Endothelial cell (in vitro differentiated cells): Measurements from ENCODE around the gene ATF5. TPM values are rescaled to one million over a fixed set of nuclear protein-coding genes. Genes with fewer than 3 reads are reported as not detected.
"Not testable (repeated sequence)": the region's sequence is repeated elsewhere in the genome, so short reads cannot be mapped to it uniquely, and the experiment has no call there.

Source experiments
- DNase-seq: peaks from one replicate; pipeline ENCODE4 v3.0.0; 2021; ENCODE audit warnings: low spot score
- H3K27ac Mint-ChIP-seq: one replicate; pipeline ENCODE4 v1.8.0; 2021; ENCODE audit warnings: mixed read lengths, inconsistent platforms; ENCODE audit not compliant: unreplicated experiment
- H3K27me3 Mint-ChIP-seq: one replicate; pipeline ENCODE4 v1.8.0; 2021; ENCODE audit warnings: mild to moderate bottlenecking, moderate library complexity, mixed read lengths, inconsistent platforms; ENCODE audit not compliant: unreplicated experiment
- H3K36me3 Mint-ChIP-seq: one replicate; pipeline ENCODE4 v1.8.0; 2021; ENCODE audit warnings: mild to moderate bottlenecking, low read depth, mixed read lengths, inconsistent platforms; ENCODE audit not compliant: unreplicated experiment
- H3K4me1 Mint-ChIP-seq: one replicate; pipeline ENCODE4 v1.8.0; 2021; ENCODE audit warnings: mild to moderate bottlenecking, mixed read lengths, inconsistent platforms; ENCODE audit not compliant: unreplicated experiment
- H3K4me3 Mint-ChIP-seq: one replicate; pipeline ENCODE4 v1.8.0; 2021; ENCODE audit warnings: mild to moderate bottlenecking, mixed read lengths, inconsistent platforms; ENCODE audit not compliant: unreplicated experiment
- H3K9me3 Mint-ChIP-seq: one replicate; pipeline ENCODE4 v1.8.0; 2021; ENCODE audit warnings: mixed read lengths, inconsistent platforms; ENCODE audit not compliant: unreplicated experiment
- total RNA-seq: library from RNA; stranded (reverse); fragmentation: NEBNext Ultra II Directional; extraction: Animal tissue kit (Norgen Biotek cat#: 25700); gene quantifications from one replicate; pipeline ENCODE4 v1.2.1, GENCODE V29; 2021; ENCODE audit not compliant: unreplicated experiment
- TF ChIP-seq, protein P1 (sequence below): fragments of 200-600 bp; sonication (generic); IDR thresholded peaks from one replicate; pipeline ENCODE4 v1.5.0; 2021; ENCODE audit warnings: antibody characterized with exemption; ENCODE audit not compliant: unreplicated experiment

ATF5 gene
- total RNA-seq, 1 donor from 2014 or later: 15.8 TPM

- peaks cover 2% of the 10 kb centered on the region for H3K36me3 Mint-ChIP-seq
- no peak for DNase-seq
- H3K9me3 Mint-ChIP-seq: no peaks in the 10 kb centered on the region
- TF ChIP-seq, protein P1, sequence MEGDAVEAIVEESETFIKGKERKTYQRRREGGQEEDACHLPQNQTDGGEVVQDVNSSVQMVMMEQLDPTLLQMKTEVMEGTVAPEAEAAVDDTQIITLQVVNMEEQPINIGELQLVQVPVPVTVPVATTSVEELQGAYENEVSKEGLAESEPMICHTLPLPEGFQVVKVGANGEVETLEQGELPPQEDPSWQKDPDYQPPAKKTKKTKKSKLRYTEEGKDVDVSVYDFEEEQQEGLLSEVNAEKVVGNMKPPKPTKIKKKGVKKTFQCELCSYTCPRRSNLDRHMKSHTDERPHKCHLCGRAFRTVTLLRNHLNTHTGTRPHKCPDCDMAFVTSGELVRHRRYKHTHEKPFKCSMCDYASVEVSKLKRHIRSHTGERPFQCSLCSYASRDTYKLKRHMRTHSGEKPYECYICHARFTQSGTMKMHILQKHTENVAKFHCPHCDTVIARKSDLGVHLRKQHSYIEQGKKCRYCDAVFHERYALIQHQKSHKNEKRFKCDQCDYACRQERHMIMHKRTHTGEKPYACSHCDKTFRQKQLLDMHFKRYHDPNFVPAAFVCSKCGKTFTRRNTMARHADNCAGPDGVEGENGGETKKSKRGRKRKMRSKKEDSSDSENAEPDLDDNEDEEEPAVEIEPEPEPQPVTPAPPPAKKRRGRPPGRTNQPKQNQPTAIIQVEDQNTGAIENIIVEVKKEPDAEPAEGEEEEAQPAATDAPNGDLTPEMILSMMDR: no peak
- no peak overlapping the region for H3K4me3 Mint-ChIP-seq
- H3K27ac Mint-ChIP-seq: no peak overlapping the region
- H3K27me3 Mint-ChIP-seq: peaks cover 4% of the 10 kb centered on the region
- H3K4me1 Mint-ChIP-seq: no peaks in the 10 kb centered on the region
These were observed 9.7 kb downstream of the ATF5 start for GRCh38 chr19:49938662-49939061.

DNA sequence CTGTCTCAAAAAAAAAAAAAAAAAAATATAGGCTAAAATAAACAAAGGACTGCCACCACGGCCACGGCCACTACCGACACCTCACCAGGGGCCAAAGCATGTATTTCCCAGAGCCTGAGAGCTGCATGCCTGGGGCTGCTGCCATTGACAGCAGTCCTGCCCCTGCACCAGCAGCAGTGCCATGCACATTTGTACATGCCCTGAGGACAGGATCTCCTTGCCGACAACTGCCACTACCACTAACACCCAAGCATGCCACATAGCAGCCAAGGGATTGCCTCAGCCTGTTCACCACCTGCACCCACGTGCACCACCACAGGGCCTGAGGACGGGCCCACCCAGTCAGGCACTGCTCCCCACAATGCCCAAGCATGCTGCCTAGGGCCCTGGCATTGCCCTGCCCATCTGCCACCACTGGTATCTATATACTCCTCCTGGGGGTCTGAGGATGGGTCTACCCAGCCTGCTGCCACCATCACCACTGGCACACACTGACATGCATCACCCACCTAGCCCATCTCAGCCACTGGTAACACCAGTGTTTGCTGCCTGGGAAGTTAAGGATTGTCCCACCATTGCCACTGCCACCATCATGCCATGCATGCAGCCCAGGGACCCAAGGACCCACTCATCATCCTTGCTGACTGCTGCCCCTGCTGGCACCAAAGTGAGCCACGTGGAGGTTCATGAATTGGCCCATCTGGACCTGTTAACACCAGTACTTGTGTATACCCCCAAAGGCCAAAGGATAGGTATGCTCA is 10.9 kb downstream of the ATF5 start:
- H3K9me3 Mint-ChIP-seq: no peaks in the 10 kb centered on the region
- no peak for DNase-seq
- no peak overlapping the region for H3K4me3 Mint-ChIP-seq
- no peaks in the 10 kb centered on the region for H3K36me3 Mint-ChIP-seq
- H3K4me1 Mint-ChIP-seq: no peaks in the 10 kb centered on the region
- H3K27ac Mint-ChIP-seq: no peak overlapping the region
- H3K27me3 Mint-ChIP-seq: peaks cover 4% of the 10 kb centered on the region
- TF ChIP-seq, protein P1: peak; percentile 11

DNA sequence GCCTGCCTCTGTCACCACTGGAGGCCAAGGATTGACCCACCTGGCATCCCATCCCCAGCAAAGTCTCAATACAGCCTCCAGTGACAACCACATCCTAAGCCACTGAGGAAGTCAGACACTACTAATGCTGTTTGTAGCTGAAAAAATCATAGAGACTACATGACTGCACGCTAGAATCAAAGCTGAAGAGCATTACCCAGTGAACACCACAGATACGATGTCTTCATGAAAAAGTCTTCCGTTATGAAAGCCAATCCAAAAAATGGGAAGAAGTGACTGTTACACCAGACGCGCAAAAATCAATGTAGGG is 11.4 kb downstream of the ATF5 start:
- DNase-seq: no peak
- Mint-ChIP-seq H3K9me3 (no peaks in the 10 kb centered on the region), H3K4me1 (peaks cover 2% of the 10 kb centered on the region), H3K36me3 (no peaks in the 10 kb centered on the region), H3K4me3 (no peak overlapping the region), H3K27ac (no peak overlapping the region), H3K27me3 (peaks cover 4% of the 10 kb centered on the region)
- TF ChIP-seq, protein P1: no peak

GRCh38 chr19:49944567-49944966 is 15.6 kb downstream of the ATF5 start:
- not testable (repeated sequence) for DNase-seq, H3K27me3 Mint-ChIP-seq, H3K36me3 Mint-ChIP-seq, H3K4me1 Mint-ChIP-seq, H3K27ac Mint-ChIP-seq, H3K4me3 Mint-ChIP-seq, H3K9me3 Mint-ChIP-seq

DNA sequence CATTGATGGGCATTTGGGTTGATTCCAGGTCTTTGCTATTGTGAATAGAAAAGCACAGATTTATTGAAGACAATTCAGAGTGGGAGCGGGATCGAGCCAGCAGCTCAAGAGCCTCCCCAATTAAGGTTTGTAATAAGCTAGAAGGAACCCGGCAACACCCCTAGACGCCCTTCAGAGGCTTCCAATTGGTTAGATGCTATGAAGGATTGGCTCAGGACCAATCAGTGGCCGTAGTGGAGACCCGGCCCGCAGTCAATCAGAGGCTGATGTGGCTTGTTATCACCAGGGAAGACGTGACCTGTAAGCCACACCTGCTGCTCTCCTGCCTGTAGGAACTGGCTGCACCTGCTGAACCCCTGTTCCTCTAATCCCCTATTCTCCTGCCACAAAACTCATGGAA is 17.4 kb downstream of the ATF5 start:
- no peaks in the 10 kb centered on the region for H3K36me3 Mint-ChIP-seq
- H3K9me3 Mint-ChIP-seq: no peaks in the 10 kb centered on the region
- no peak for DNase-seq
- TF ChIP-seq, protein P1: no peak
- H3K27ac Mint-ChIP-seq: no peak overlapping the region
- no peak overlapping the region for H3K4me3 Mint-ChIP-seq
- H3K4me1 Mint-ChIP-seq: peaks cover 2% of the 10 kb centered on the region
- peaks cover 2% of the 10 kb centered on the region for H3K27me3 Mint-ChIP-seq
